NCI-H1930 (cell line): ENCODE results near the gene RABEP1.
"Not testable (repeated sequence)": the region's sequence is repeated elsewhere in the genome, so short reads cannot be mapped to it uniquely, and the experiment has no call there.

Source experiments
- DNase-seq, 2 experiments: peaks; one replicate each; lab custom pipeline; 2025; lab: John Stamatoyannopoulos, UW

The RABEP1 gene

DNA sequence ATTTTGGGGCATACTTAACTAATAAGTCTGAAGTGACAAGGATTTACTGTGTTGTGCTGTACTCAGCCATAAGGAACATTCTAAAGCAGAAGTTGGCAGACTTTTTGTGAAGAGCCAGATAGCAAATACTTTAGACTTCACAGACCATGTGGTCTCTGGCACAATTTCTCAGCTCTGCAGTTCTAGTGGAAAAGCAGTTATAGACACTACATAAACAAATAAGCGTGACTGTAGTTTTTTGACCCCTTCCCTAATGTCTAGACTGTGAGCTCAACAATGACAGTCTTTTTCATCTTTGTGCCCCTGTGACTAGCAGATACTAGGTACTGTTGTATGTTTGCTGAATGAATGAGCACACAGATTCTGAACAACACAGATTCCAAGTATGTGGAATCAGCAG is 142.8 kb downstream of the RABEP1 start:
- no peak for DNase-seq

- DNase-seq = no peak
These were observed 143.7 kb downstream of the RABEP1 start for GRCh38 chr17:5425826-5426225.

DNA sequence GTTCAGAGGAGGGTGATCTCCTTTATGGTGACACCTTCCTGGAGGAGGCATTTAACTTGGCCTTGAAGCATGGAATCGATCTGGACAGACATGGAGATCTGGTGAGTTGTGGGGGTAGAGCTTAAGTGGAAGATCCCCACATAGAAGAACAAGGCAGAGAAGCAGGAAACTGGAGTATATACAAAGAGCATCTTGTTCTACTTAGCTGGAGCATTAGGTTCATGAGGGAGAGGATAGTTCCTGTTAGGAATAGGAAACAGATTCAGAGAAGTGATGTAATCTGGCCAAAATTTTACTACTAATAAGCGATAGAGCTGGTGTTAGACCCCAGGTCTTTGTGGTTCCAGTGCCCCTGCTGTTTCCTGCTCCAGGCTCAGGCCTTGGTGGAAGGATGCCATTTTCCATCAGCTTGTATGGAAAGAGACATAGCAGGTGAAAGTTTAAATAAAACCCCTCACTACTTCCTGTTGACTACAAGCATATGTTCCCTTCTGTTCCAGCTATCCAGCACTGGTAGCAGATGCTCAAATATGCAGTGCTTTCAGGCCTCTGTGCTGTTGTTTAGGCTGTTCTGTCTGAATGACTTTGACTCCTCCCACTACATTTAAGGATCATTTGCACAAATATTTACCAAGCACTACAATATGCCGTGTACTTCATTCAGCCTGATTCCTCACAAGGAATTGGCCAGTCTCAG is 147.3 kb downstream of the RABEP1 start:
- no peak for DNase-seq

- no peak for DNase-seq
These were observed 148.4 kb downstream of the RABEP1 start for GRCh38 chr17:5430413-5430999.

- DNase-seq = not testable (repeated sequence)
These were observed 149.2 kb downstream of the RABEP1 start for GRCh38 chr17:5431234-5431633.

DNA sequence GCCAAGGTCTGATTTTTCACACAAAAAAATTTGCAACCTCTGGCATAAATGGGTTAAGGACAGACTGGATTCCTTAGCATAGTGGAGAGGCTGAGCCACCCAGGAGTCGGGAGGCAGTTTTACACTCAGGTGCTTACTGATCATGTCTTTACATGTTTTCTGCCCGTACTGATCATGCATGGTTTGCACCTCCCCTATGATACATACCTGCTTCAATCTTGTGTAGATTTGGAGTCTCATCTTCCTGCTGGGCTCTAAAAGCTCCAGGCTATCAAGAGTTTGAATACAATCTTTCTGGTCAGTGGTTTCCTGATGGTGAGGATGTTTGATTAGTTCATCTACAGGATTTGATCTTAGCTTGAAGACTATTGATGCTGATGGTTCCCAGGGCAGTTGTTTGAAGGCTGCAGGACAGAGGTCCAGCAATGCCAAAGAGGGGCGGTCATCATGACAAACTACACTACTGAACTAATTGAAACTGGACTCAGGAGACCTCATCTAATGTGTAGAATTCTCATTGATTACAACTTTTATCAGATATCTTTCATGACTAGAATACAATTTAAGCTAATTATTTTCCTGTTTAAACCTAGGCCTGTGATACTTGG is 150.0 kb downstream of the RABEP1 start:
- DNase-seq = no peak

DNA sequence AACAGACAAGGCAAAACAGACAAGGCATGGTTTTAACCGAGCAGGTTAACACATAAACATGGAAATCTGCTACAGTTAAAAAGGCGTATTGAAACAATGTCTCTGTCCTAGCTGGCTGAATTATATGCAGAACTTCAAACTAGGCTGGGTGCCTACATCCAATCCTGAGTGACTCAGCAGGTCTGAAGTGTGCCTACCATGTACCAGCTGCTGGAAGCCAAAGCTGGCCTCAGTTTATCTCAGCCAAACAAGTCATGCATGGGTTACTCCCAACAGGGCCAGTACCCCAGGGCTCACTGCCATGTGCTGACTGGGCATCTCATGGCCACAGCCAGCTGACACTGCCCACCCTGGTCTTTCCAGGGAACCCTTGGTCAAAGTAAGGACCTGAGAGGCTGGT is 152.9 kb downstream of the RABEP1 start:
- DNase-seq = no peak
